HAP-1 (cell line): ENCODE data around the gene KBTBD7.
"Not testable (repeated sequence)": the region's sequence is repeated elsewhere in the genome, so short reads cannot be mapped to it uniquely, and the experiment has no call there.

Experiments
- DNase-seq, 2 experiments: peaks; one replicate each; pipeline ENCODE4 v3.0.0-alpha.2; 2016 to 2020; ENCODE audit warnings: low spot score in 2 of 2
- H3K27me3 ChIP-seq: fragments of 250-450 bp; sonication (Bioruptor Pico); 2 replicates; pipeline ENCODE4 v1.5.1; 2020; ENCODE audit warnings: low read depth, mild to moderate bottlenecking, moderate library complexity
- H3K36me3 ChIP-seq: fragments of 250-450 bp; sonication (Bioruptor Pico); replicated peaks from 2 replicates; pipeline ENCODE4 v1.5.1; 2020; ENCODE audit warnings: mild to moderate bottlenecking
- H3K4me1 ChIP-seq: fragments of 250-450 bp; sonication (Bioruptor Pico); 2 replicates; pipeline ENCODE4 v1.5.1; 2020; ENCODE audit warnings: mild to moderate bottlenecking
- H3K4me3 ChIP-seq: fragments of 250-450 bp; sonication (Bioruptor Pico); 2 replicates; pipeline ENCODE4 v1.5.1; 2020; ENCODE audit warnings: mild to moderate bottlenecking, moderate library complexity
- H3K9me3 ChIP-seq: fragments of 250-450 bp; sonication (Bioruptor Pico); 2 replicates; pipeline ENCODE4 v1.5.1; 2020; ENCODE audit warnings: mild to moderate bottlenecking, moderate library complexity
- in situ Hi-C: fragments of 300-500 bp; cut with MboI; formaldehyde crosslinking; loops from 3 replicates; pipeline ENCODE4 v1.14.3; 2020; ENCODE audit warnings: low sequenced_read_pairs, inconsistent platforms, mixed read lengths

KBTBD7 gene

GRCh38 chr13:41179593-41180250 lies 14.6 kb downstream of the KBTBD7 start:
- DNase-seq: no peak
- Histone ChIP-seq H3K27me3 (no peaks in the 10 kb centered on the region), H3K9me3 (peaks cover 5% of the 10 kb centered on the region; the same call in 1 of the 2 replicates), H3K4me3 (no peak overlapping the region), H3K4me1 (no peaks in the 10 kb centered on the region; the same call in 1 of the 2 replicates), H3K36me3 (no peaks in the 10 kb centered on the region)
- in situ Hi-C loops: no loop called here

- no peak for DNase-seq
- H3K9me3 ChIP-seq: peaks cover 5% of the 10 kb centered on the region; the same call in 1 of the 2 replicates
Measured at GRCh38 chr13:41178040-41178439, 16.3 kb downstream of the KBTBD7 start.

GRCh38 chr13:41177616-41178015 lies 16.8 kb downstream of the KBTBD7 start:
- Histone ChIP-seq H3K4me1 (no peaks in the 10 kb centered on the region; the same call in 1 of the 2 replicates), H3K27me3 (no peaks in the 10 kb centered on the region), H3K9me3 (peaks cover 5% of the 10 kb centered on the region; the same call in 1 of the 2 replicates), H3K4me3 (no peak overlapping the region), H3K36me3 (no peaks in the 10 kb centered on the region; the same call in 1 of the 2 replicates)
- no peak for DNase-seq
- in situ Hi-C loops: no loop called here

More at GRCh38 chr13:41178040-41178439, 16.3 kb downstream of the KBTBD7 start:
- Histone ChIP-seq H3K36me3 (no peaks in the 10 kb centered on the region; the same call in 1 of the 2 replicates), H3K27me3 (no peaks in the 10 kb centered on the region), H3K4me3 (no peak overlapping the region), H3K4me1 (no peaks in the 10 kb centered on the region; the same call in 1 of the 2 replicates)
- in situ Hi-C loops: no loop called here

GRCh38 chr13:41175576-41175975 lies 18.8 kb downstream of the KBTBD7 start:
- H3K4me1 ChIP-seq, in situ Hi-C loops, H3K36me3 ChIP-seq, DNase-seq, H3K27me3 ChIP-seq, H3K4me3 ChIP-seq, H3K9me3 ChIP-seq: not testable (repeated sequence)

GRCh38 chr13:41162151-41162550 lies 32.2 kb downstream of the KBTBD7 start:
- no peak overlapping the region for H3K4me3 ChIP-seq
- no peaks in the 10 kb centered on the region for H3K9me3 ChIP-seq
- H3K36me3 ChIP-seq: no peaks in the 10 kb centered on the region
- DNase-seq: no peak
- in situ Hi-C loops: no loop called here
- no peaks in the 10 kb centered on the region for H3K27me3 ChIP-seq
- peaks cover 5% of the 10 kb centered on the region for H3K4me1 ChIP-seq

GRCh38 chr13:41159174-41159573 lies 35.2 kb downstream of the KBTBD7 start:
- Histone ChIP-seq H3K27me3 (no peaks in the 10 kb centered on the region), H3K4me1 (peaks cover 14% of the 10 kb centered on the region), H3K36me3 (no peaks in the 10 kb centered on the region), H3K4me3 (no peak overlapping the region), H3K9me3 (no peaks in the 10 kb centered on the region)
- in situ Hi-C loops: no loop called here
- no peak for DNase-seq

- no peak overlapping the region for H3K4me3 ChIP-seq
- in situ Hi-C loops: no loop called here
- DNase-seq: no peak
- H3K4me1 ChIP-seq: peaks cover 14% of the 10 kb centered on the region
- H3K36me3 ChIP-seq: no peaks in the 10 kb centered on the region
- H3K27me3 ChIP-seq: no peaks in the 10 kb centered on the region
- H3K9me3 ChIP-seq: no peaks in the 10 kb centered on the region
Measured at GRCh38 chr13:41157048-41157717, 37.2 kb downstream of the KBTBD7 start.

GRCh38 chr13:41156620-41157019 lies 37.7 kb downstream of the KBTBD7 start:
- DNase-seq: peak; percentile 52 to 90
- H3K9me3 ChIP-seq: no peaks in the 10 kb centered on the region
- no peaks in the 10 kb centered on the region for H3K27me3 ChIP-seq
- no peak overlapping the region for H3K4me3 ChIP-seq
- in situ Hi-C loops: no loop called here
- no peaks in the 10 kb centered on the region for H3K36me3 ChIP-seq
- peaks cover 14% of the 10 kb centered on the region for H3K4me1 ChIP-seq

- Histone ChIP-seq H3K27me3 (no peaks in the 10 kb centered on the region), H3K4me1 (peaks cover 14% of the 10 kb centered on the region), H3K36me3 (no peaks in the 10 kb centered on the region), H3K4me3 (no peak overlapping the region), H3K9me3 (no peaks in the 10 kb centered on the region)
- DNase-seq: no peak
- in situ Hi-C loops: no loop called here
Measured at GRCh38 chr13:41154042-41154441, 40.3 kb downstream of the KBTBD7 start.

- in situ Hi-C loops: no loop called here
- Histone ChIP-seq H3K9me3 (peaks cover 15% of the 10 kb centered on the region; the same call in 1 of the 2 replicates), H3K36me3 (no peaks in the 10 kb centered on the region), H3K4me3 (no peak overlapping the region), H3K4me1 (peaks cover 8% of the 10 kb centered on the region), H3K27me3 (no peaks in the 10 kb centered on the region)
- DNase-seq: no peak
Measured at GRCh38 chr13:41152005-41152404, 42.4 kb downstream of the KBTBD7 start.

GRCh38 chr13:41150058-41150457 lies 44.3 kb downstream of the KBTBD7 start:
- no peaks in the 10 kb centered on the region for H3K36me3 ChIP-seq
- H3K4me1 ChIP-seq: no peaks in the 10 kb centered on the region
- no peak for DNase-seq
- no peaks in the 10 kb centered on the region for H3K27me3 ChIP-seq
- no peak overlapping the region for H3K4me3 ChIP-seq
- in situ Hi-C loops: no loop called here
- peaks cover 15% of the 10 kb centered on the region; the same call in 1 of the 2 replicates for H3K9me3 ChIP-seq

GRCh38 chr13:41148419-41149283 lies 45.7 kb downstream of the KBTBD7 start:
- Histone ChIP-seq H3K4me1 (no peaks in the 10 kb centered on the region), H3K36me3 (no peaks in the 10 kb centered on the region), H3K4me3 (no peak overlapping the region), H3K27me3 (no peaks in the 10 kb centered on the region), H3K9me3 (peaks cover 15% of the 10 kb centered on the region; the same call in 1 of the 2 replicates)
- DNase-seq: no peak
- in situ Hi-C loops: no loop called here

- in situ Hi-C loops: no loop called here
- no peaks in the 10 kb centered on the region for H3K36me3 ChIP-seq
- no peaks in the 10 kb centered on the region for H3K27me3 ChIP-seq
- no peak overlapping the region for H3K4me3 ChIP-seq
- peaks cover 15% of the 10 kb centered on the region; the same call in 1 of the 2 replicates for H3K9me3 ChIP-seq
- no peaks in the 10 kb centered on the region for H3K4me1 ChIP-seq
- DNase-seq: no peak
Measured at GRCh38 chr13:41145136-41145908, 49.0 kb downstream of the KBTBD7 start.
